Astrocyte (in vitro differentiated cells and primary cell): ENCODE results near the gene RABGAP1L. TPM values are rescaled to one million over a fixed set of nuclear protein-coding genes. Genes with fewer than 3 reads are reported as not detected.
A peak's percentile ranks its signal among the peaks of the same experiment; 100 is the strongest.

Source experiments
- DNase-seq: peaks from one replicate; pipeline ENCODE4 v3.0.0-alpha.2; 2010; ENCODE audit warnings: low read depth
- FAIRE-seq: peaks from 2 replicates; lab custom pipeline; 2011; peaks lifted over from hg19 to GRCh38; lab: Jason Lieb, UNC
- H2AFZ ChIP-seq: 2 replicates; pipeline ENCODE4 v1.6.0; 2012; ENCODE audit warnings: low read depth, low read length, inconsistent platforms
- H3K27ac ChIP-seq: 2 replicates; pipeline ENCODE4 v1.5.1; 2011; ENCODE audit warnings: low read depth, low read length, inconsistent platforms
- H3K27me3 ChIP-seq: 2 replicates; pipeline ENCODE4 v1.6.0; 2011; ENCODE audit warnings: low read length, inconsistent platforms; ENCODE audit not compliant: insufficient read depth
- H3K36me3 ChIP-seq: 2 replicates; pipeline ENCODE4 v1.5.1; 2011; ENCODE audit warnings: low read length, inconsistent platforms; ENCODE audit not compliant: insufficient read depth
- H3K4me1 ChIP-seq: 2 replicates; pipeline ENCODE4 v1.5.1; 2011; ENCODE audit warnings: low read length, inconsistent platforms; ENCODE audit not compliant: insufficient read depth
- H3K4me2 ChIP-seq: 2 replicates; pipeline ENCODE4 v1.6.0; 2012; ENCODE audit warnings: low read length, inconsistent platforms
- H3K4me3 ChIP-seq: 2 replicates; pipeline ENCODE4 v1.5.1; 2011; ENCODE audit warnings: low read depth, mild to moderate bottlenecking, low read length, inconsistent platforms; ENCODE audit not compliant: insufficient read depth
- H3K79me2 ChIP-seq: 2 replicates; pipeline ENCODE4 v1.6.0; 2012; ENCODE audit warnings: mild to moderate bottlenecking, low read length, inconsistent platforms; ENCODE audit not compliant: insufficient read depth
- H3K9ac ChIP-seq: 2 replicates; pipeline ENCODE4 v1.6.0; 2012; ENCODE audit warnings: mild to moderate bottlenecking, low read length, inconsistent platforms
- H3K9me3 ChIP-seq: 2 replicates; pipeline ENCODE4 v1.5.1; 2012; ENCODE audit warnings: low read depth, mild to moderate bottlenecking, low read length, inconsistent platforms; ENCODE audit not compliant: insufficient read depth
- H4K20me1 ChIP-seq: 2 replicates; pipeline ENCODE4 v1.6.0; 2012; ENCODE audit warnings: low read length, inconsistent platforms; ENCODE audit not compliant: insufficient read depth
- H3K27ac Mint-ChIP-seq: one replicate; pipeline ENCODE4 v1.8.0; 2021; ENCODE audit warnings: mild to moderate bottlenecking, mixed read lengths; ENCODE audit not compliant: unreplicated experiment
- H3K27me3 Mint-ChIP-seq: one replicate; pipeline ENCODE4 v1.8.0; 2021; ENCODE audit warnings: low read depth, mixed read lengths; ENCODE audit not compliant: unreplicated experiment
- H3K36me3 Mint-ChIP-seq: one replicate; pipeline ENCODE4 v1.8.0; 2021; ENCODE audit warnings: low read depth, mixed read lengths; ENCODE audit not compliant: unreplicated experiment
- H3K4me1 Mint-ChIP-seq: one replicate; pipeline ENCODE4 v1.8.0; 2021; ENCODE audit warnings: low read depth, mixed read lengths; ENCODE audit not compliant: unreplicated experiment
- H3K4me3 Mint-ChIP-seq: one replicate; pipeline ENCODE4 v1.8.0; 2021; ENCODE audit warnings: mild to moderate bottlenecking, moderate library complexity, mixed read lengths; ENCODE audit not compliant: unreplicated experiment
- H3K9me3 Mint-ChIP-seq: one replicate; pipeline ENCODE4 v1.8.0; 2021; ENCODE audit warnings: mild to moderate bottlenecking, mixed read lengths; ENCODE audit not compliant: unreplicated experiment
- CTCF ChIP-seq: IDR thresholded peaks from 2 replicates; pipeline ENCODE4 v1.5.1; 2011; ENCODE audit warnings: low read depth, mild to moderate bottlenecking, inconsistent platforms, low read length, moderate library complexity; ENCODE audit not compliant: insufficient read depth
- EZH2 ChIP-seq: IDR thresholded peaks from 2 replicates; pipeline ENCODE4 v1.6.1; 2012; ENCODE audit warnings: mild to moderate bottlenecking, low read length, inconsistent platforms; ENCODE audit not compliant: insufficient read depth
- total RNA-seq: library from RNA; stranded (reverse); gene quantifications from 2 replicates; pipeline ENCODE4 v1.2.1, GENCODE V29; 2021

RABGAP1L gene
- total RNA-seq, 1 donor from 2014 or later, result 40.2 TPM

DNA sequence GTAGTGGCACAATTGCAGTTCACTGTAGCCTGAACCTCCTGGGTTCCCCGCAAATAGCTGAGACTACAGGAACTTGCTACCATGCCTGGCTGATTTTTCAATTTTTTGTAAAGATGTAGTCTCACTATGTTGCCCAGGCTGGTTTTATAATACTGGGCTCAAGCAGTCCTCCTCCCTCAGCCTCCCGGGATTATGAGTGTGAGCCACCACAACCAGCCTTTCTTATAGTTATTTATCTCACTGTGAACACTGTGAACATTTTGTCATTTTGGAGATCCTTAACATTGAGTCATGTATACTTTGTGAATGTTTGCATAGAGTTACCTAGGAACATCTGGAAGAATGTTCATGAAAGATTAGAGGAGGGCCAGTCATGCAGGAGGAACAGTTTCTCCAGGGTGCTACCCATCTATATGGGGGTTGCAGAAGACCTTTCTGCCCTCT, 713.3 kb downstream of the RABGAP1L start:
- H3K27ac Mint-ChIP-seq, result peak overlapping the region; percentile 63
- no peaks in the 10 kb centered on the region for H3K36me3 ChIP-seq
- no peak overlapping the region for H3K4me3 Mint-ChIP-seq
- H3K4me2 ChIP-seq, result no peak overlapping the region
- H3K27ac ChIP-seq, result no peak overlapping the region
- no peaks in the 10 kb centered on the region for H3K79me2 ChIP-seq
- H3K9me3 ChIP-seq, result no peaks in the 10 kb centered on the region
- no peak overlapping the region for H3K9ac ChIP-seq
- H3K36me3 Mint-ChIP-seq, result no peaks in the 10 kb centered on the region
- no peak overlapping the region for H2AFZ ChIP-seq
- H3K4me1 Mint-ChIP-seq, result peaks cover 28% of the 10 kb centered on the region
- no peaks in the 10 kb centered on the region for H3K27me3 Mint-ChIP-seq
- no peak overlapping the region for H3K4me3 ChIP-seq
- no peak for TF ChIP-seq CTCF
- FAIRE-seq (no peak), DNase-seq (peak; percentile 29)
- no peaks in the 10 kb centered on the region for H3K27me3 ChIP-seq
- H3K4me1 ChIP-seq, result no peaks in the 10 kb centered on the region
- H3K9me3 Mint-ChIP-seq, result peaks cover 2% of the 10 kb centered on the region
- H4K20me1 ChIP-seq, result no peaks in the 10 kb centered on the region

- no peaks in the 10 kb centered on the region for H4K20me1 ChIP-seq
- H3K9me3 ChIP-seq, result no peaks in the 10 kb centered on the region
- no peaks in the 10 kb centered on the region for H3K27me3 ChIP-seq
- H3K4me3 ChIP-seq, result no peak overlapping the region
- H3K27ac ChIP-seq, result no peak overlapping the region
- TF ChIP-seq CTCF, result no peak
- TF ChIP-seq EZH2, result no peak
- peak overlapping the region; percentile 90 for H3K4me3 Mint-ChIP-seq
- no peak overlapping the region for H3K4me2 ChIP-seq
- H3K9ac ChIP-seq, result no peak overlapping the region
- no peaks in the 10 kb centered on the region for H3K4me1 ChIP-seq
- FAIRE-seq (no peak), DNase-seq (no peak)
- H3K9me3 Mint-ChIP-seq, result no peaks in the 10 kb centered on the region
- H3K27me3 Mint-ChIP-seq, result no peaks in the 10 kb centered on the region
- no peaks in the 10 kb centered on the region for H3K36me3 Mint-ChIP-seq
- H3K36me3 ChIP-seq, result no peaks in the 10 kb centered on the region
- peaks cover 29% of the 10 kb centered on the region for H3K4me1 Mint-ChIP-seq
- no peaks in the 10 kb centered on the region for H3K79me2 ChIP-seq
- peak overlapping the region; percentile 90 for H3K27ac Mint-ChIP-seq
- H2AFZ ChIP-seq, result no peak overlapping the region
Observed at GRCh38 chr1:174874331-174875053, 715.2 kb downstream of the RABGAP1L start.

- FAIRE-seq, result no peak
- Histone ChIP-seq H3K4me1 (no peaks in the 10 kb centered on the region), H3K4me3 (no peak overlapping the region), H3K27me3 (no peaks in the 10 kb centered on the region), H3K79me2 (no peaks in the 10 kb centered on the region), H4K20me1 (no peaks in the 10 kb centered on the region), H3K9me3 (no peaks in the 10 kb centered on the region), H3K27ac (no peak overlapping the region), H3K9ac (no peak overlapping the region), H3K4me2 (no peak overlapping the region), H3K36me3 (no peaks in the 10 kb centered on the region), H2AFZ (no peak overlapping the region)
- Mint-ChIP-seq H3K4me1 (peaks cover 29% of the 10 kb centered on the region), H3K27me3 (no peaks in the 10 kb centered on the region), H3K27ac (peak overlapping the region; percentile 90), H3K36me3 (no peaks in the 10 kb centered on the region), H3K9me3 (no peaks in the 10 kb centered on the region), H3K4me3 (peak overlapping the region; percentile 90)
- DNase-seq, result no peak
- TF ChIP-seq EZH2, result no peak
- no peak for TF ChIP-seq CTCF
Observed at GRCh38 chr1:174875306-174875705, 716.0 kb downstream of the RABGAP1L start.
